ENCODE results near the gene PDGFC.

Gene PDGFC

DNA sequence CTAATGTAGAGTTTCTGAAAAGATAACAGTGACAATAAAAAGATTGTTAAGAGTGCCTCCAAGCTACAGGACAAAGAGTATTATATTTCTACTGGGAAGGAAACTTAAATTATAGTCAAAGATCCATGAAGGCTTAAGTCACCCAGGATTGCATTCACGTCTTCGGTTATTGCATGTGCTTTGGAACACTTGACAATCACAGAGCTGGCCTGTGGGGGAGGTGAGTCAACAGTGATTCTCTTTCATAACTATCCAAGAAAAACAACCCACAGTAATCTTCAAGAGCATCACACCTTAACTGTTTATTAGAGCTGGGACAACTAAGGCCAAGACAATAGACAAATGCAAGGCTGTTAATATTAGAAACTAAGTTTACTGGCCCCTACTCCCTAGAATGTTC, 40.3 kb downstream of the PDGFC start:
- Mint-ChIP-seq H3K36me3 (no peaks in the 10 kb centered on the region), H3K4me3 (no peak overlapping the region), H3K4me1 (no peaks in the 10 kb centered on the region), H3K27ac (no peak overlapping the region), H3K9me3 (peaks cover 5% of the 10 kb centered on the region), H3K27me3 (no peaks in the 10 kb centered on the region)
- no peak for ATAC-seq (ENCODE audit: low read depth)
- no peak for DNase-seq (ENCODE audit: low spot score in 2 of 2)

DNA sequence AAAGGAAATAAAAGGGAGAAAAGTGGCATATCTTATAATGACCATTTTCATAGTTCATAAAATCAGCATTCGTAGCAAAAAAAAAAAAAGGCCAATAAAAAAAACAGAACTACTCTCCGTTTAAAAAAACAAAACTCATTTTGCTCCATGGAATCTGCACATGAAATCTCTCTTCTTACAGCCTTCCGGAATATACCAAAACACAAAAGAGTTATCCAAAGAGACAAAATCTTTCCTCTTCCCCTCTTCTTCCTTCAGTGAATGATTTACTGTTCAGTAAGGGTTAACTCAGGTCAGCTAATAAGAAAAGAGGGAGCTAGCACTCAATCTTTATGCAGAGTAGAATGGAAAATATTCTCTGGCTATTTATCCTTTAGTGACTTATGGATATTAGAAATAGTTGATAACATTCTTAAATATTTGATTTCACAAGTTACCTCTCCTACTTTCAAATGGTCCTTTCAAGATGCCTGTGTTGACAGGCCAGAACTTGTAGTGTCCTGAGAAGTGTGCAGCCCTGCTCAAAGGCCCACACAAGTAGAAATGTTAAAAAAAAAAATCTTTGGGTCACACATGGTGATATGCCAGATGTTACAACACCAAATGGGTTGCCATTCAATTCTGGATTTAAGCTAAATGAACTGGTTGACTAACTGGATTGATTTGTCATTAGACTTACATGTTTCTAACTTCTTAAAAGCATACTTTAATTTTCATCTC, 42.1 kb downstream of the PDGFC start:
- no peak overlapping the region for H3K27ac Mint-ChIP-seq
- no peak overlapping the region for H3K4me3 Mint-ChIP-seq
- H3K9me3 Mint-ChIP-seq, result peaks cover 10% of the 10 kb centered on the region
- H3K27me3 Mint-ChIP-seq, result no peaks in the 10 kb centered on the region
- DNase-seq (ENCODE audit: low spot score in 2 of 2) (no peak), ATAC-seq (ENCODE audit: low read depth) (no peak)
- no peaks in the 10 kb centered on the region for H3K36me3 Mint-ChIP-seq
- no peaks in the 10 kb centered on the region for H3K4me1 Mint-ChIP-seq

DNA sequence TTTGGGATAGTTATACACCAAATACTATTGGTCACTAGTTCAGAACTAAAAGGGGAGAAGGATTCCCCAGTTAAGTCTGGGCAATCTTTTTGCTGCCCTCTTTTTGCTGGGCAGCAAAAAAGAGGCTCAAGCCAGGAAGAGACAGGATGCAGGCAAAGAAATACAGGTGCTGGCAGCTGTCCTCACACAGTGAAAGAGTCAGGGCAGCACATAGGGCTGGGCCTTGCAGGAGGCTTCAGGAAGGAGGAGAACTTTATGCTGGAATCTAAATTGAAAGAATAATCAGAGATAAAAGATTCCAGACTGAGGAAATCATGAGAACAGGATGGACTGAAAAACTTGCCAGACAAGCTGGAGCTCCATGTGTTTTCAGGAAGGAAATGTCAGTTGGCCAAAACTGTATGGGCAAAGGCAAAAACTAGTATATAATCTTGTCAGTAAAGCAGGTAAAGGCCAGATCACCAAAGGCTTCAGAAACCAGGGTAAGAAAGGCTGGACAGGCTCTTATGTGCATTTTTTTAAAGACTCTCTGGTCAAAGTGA, 46.8 kb downstream of the PDGFC start:
- no peak for DNase-seq (ENCODE audit: low spot score in 2 of 2)
- no peak for ATAC-seq (ENCODE audit: low read depth)
- Mint-ChIP-seq H3K27me3 (no peaks in the 10 kb centered on the region), H3K4me3 (no peak overlapping the region), H3K4me1 (no peaks in the 10 kb centered on the region), H3K9me3 (peaks cover 15% of the 10 kb centered on the region), H3K27ac (no peak overlapping the region), H3K36me3 (no peaks in the 10 kb centered on the region)

- ATAC-seq (ENCODE audit: low read depth) (no peak), DNase-seq (ENCODE audit: low spot score in 2 of 2) (no peak)
- Mint-ChIP-seq H3K27me3 (no peaks in the 10 kb centered on the region), H3K4me1 (no peaks in the 10 kb centered on the region), H3K9me3 (peaks cover 15% of the 10 kb centered on the region), H3K4me3 (no peak overlapping the region), H3K27ac (no peak overlapping the region), H3K36me3 (no peaks in the 10 kb centered on the region)
Measured at GRCh38 chr4:156923525-156923924, 48.1 kb downstream of the PDGFC start.

DNA sequence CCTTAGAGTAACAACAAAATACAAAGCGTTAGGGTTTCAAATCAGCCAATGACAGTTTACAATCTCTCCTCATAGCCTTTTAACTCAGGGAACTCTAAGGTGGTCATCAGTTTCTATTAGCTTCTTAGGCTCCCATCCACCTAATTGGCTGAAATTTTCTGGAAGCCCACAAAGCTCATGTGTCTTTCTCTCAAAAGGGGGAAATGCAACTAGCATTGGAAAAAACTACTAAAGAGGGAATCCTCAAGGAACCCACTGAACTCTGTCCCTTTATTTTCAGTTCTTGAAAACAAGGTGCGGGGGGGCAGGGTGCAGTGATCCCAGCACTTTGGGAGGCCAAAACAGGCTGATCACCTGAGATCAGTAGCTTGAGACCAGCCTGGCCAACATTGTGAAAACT, 56.4 kb downstream of the PDGFC start:
- Mint-ChIP-seq H3K27ac (no peak overlapping the region), H3K4me1 (no peaks in the 10 kb centered on the region), H3K27me3 (no peaks in the 10 kb centered on the region), H3K9me3 (peaks cover 2% of the 10 kb centered on the region), H3K36me3 (no peaks in the 10 kb centered on the region), H3K4me3 (no peak overlapping the region)
- DNase-seq (ENCODE audit: low spot score in 2 of 2) (no peak), ATAC-seq (ENCODE audit: low read depth) (no peak)

GRCh38 chr4:156913234-156913633, 58.4 kb downstream of the PDGFC start:
- Mint-ChIP-seq H3K4me1 (no peaks in the 10 kb centered on the region), H3K36me3 (no peaks in the 10 kb centered on the region), H3K4me3 (no peak overlapping the region), H3K27me3 (no peaks in the 10 kb centered on the region), H3K9me3 (no peaks in the 10 kb centered on the region), H3K27ac (no peak overlapping the region)
- ATAC-seq (ENCODE audit: low read depth), result no peak
- no peak for DNase-seq (ENCODE audit: low spot score in 2 of 2)

DNA sequence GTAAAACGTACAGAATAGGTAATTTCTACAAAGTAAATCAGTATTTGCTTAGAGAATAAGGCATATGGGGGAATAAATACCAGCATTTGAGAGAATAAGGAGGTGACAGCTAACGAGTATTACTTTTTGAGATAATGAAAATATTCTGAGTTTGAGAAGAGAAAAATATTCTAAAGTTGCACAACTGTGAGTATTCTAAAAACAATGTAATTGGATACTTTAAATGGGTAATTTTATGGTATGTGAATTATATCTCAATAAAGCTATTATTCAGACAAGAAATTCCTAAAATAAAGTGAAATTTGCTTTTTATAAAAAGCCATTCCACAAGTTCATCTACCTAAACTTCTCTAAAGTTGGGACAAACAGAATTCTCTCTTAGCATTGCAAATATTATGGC, 62.6 kb downstream of the PDGFC start:
- DNase-seq (ENCODE audit: low spot score in 2 of 2) (no peak), ATAC-seq (ENCODE audit: low read depth) (no peak)
- H3K36me3 Mint-ChIP-seq, result no peaks in the 10 kb centered on the region
- H3K27ac Mint-ChIP-seq, result no peak overlapping the region
- H3K9me3 Mint-ChIP-seq, result no peaks in the 10 kb centered on the region
- H3K4me3 Mint-ChIP-seq, result no peak overlapping the region
- no peaks in the 10 kb centered on the region for H3K27me3 Mint-ChIP-seq
- no peaks in the 10 kb centered on the region for H3K4me1 Mint-ChIP-seq

GRCh38 chr4:156906325-156906724, 65.3 kb downstream of the PDGFC start:
- no peaks in the 10 kb centered on the region for H3K36me3 Mint-ChIP-seq
- H3K4me1 Mint-ChIP-seq, result no peaks in the 10 kb centered on the region
- peaks cover under 1% of the 10 kb centered on the region for H3K9me3 Mint-ChIP-seq
- H3K4me3 Mint-ChIP-seq, result no peak overlapping the region
- ATAC-seq (ENCODE audit: low read depth), result no peak
- no peak overlapping the region for H3K27ac Mint-ChIP-seq
- DNase-seq (ENCODE audit: low spot score in 2 of 2), result no peak
- no peaks in the 10 kb centered on the region for H3K27me3 Mint-ChIP-seq

- peaks cover 6% of the 10 kb centered on the region for H3K9me3 Mint-ChIP-seq
- H3K27me3 Mint-ChIP-seq, result no peaks in the 10 kb centered on the region
- DNase-seq (ENCODE audit: low spot score in 2 of 2) (no peak), ATAC-seq (ENCODE audit: low read depth) (no peak)
- H3K4me1 Mint-ChIP-seq, result no peaks in the 10 kb centered on the region
- no peak overlapping the region for H3K27ac Mint-ChIP-seq
- no peaks in the 10 kb centered on the region for H3K36me3 Mint-ChIP-seq
- no peak overlapping the region for H3K4me3 Mint-ChIP-seq
Measured at GRCh38 chr4:156901871-156902270, 69.7 kb downstream of the PDGFC start.

DNA sequence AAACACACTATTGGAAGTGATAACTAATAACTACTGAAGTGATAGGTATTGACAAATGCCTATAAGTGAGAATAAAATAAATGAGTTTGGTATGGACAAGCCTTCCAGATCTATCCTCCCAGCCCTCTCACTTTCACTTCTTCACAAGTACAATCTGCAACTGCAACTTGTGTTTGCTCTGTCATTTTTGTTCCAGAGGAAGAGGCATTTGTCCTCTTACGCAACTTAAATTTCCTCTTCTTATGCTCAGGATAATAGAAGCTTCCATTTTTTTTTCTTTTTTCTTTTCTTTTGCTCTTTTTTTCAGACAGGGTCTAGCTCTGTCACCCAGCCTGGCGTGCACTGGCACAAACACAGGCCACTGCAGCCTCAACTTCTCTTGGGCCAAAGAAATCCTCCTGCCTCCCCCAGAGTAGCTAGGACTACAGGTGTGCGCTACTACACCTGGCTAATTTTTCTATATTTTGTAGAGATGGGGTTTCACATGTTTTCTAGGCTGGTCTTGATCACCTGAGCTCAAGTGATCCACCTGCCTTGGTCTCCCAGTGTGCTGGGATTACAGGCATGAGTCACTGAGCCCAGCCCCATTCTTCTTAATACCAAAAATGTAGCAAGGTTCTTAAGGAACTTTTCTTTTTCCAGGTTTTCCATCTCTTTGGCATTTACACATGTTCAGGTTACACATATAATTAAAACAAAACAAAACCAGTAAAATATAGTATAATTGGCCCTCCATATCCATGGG, 73.1 kb downstream of the PDGFC start:
- no peaks in the 10 kb centered on the region for H3K36me3 Mint-ChIP-seq
- no peak for ATAC-seq (ENCODE audit: low read depth)
- peaks cover 7% of the 10 kb centered on the region for H3K9me3 Mint-ChIP-seq
- H3K4me3 Mint-ChIP-seq, result no peak overlapping the region
- no peak overlapping the region for H3K27ac Mint-ChIP-seq
- no peak for DNase-seq (ENCODE audit: low spot score in 2 of 2)
- no peaks in the 10 kb centered on the region for H3K27me3 Mint-ChIP-seq
- H3K4me1 Mint-ChIP-seq, result no peaks in the 10 kb centered on the region

DNA sequence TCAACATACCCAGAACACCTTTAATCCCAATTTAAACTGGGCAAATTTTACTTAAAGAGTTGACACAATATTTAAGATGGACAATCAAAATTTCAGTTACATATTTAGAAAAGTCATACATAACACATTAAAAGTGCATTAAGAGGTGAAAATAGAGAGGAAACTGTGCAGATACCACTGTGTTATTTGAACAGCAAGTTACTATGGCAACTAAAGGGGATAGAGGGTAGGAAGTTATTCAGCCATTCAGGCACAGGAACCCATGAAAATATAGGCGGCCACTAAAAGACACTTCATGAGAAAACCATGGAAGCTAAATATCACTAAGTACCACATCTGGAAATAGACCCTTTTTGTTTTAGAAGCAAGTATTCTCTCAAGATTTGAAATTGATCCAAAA, 75.1 kb downstream of the PDGFC start:
- no peak for ATAC-seq (ENCODE audit: low read depth)
- H3K4me1 Mint-ChIP-seq, result no peaks in the 10 kb centered on the region
- H3K9me3 Mint-ChIP-seq, result peaks cover 7% of the 10 kb centered on the region
- no peaks in the 10 kb centered on the region for H3K36me3 Mint-ChIP-seq
- no peak for DNase-seq (ENCODE audit: low spot score in 2 of 2)
- no peak overlapping the region for H3K27ac Mint-ChIP-seq
- no peaks in the 10 kb centered on the region for H3K27me3 Mint-ChIP-seq
- no peak overlapping the region for H3K4me3 Mint-ChIP-seq

GRCh38 chr4:156894234-156894633, 77.4 kb downstream of the PDGFC start:
- ATAC-seq (ENCODE audit: low read depth) (no peak), DNase-seq (ENCODE audit: low spot score in 2 of 2) (no peak)
- H3K36me3 Mint-ChIP-seq, result no peaks in the 10 kb centered on the region
- H3K9me3 Mint-ChIP-seq, result peaks cover 1% of the 10 kb centered on the region
- no peak overlapping the region for H3K27ac Mint-ChIP-seq
- no peaks in the 10 kb centered on the region for H3K4me1 Mint-ChIP-seq
- no peak overlapping the region for H3K4me3 Mint-ChIP-seq
- H3K27me3 Mint-ChIP-seq, result no peaks in the 10 kb centered on the region

DNA sequence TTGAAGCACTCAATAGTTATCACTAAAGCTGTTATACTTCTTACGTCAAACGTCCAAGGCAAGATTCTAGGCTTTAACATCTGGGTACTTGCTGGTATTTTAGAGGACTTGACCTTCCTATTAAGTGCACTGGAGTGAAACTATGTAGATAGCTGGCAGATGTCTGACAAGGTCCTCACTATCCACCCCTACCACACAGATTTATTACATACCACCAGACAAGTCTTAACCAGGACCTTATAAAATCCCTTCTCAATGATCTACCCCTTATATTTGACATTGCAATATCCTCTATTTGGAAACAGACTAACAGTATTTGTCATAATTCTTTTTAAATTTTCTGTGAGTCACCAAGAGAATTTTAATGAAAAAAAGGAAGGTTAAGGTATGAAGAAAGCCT, 78.8 kb downstream of the PDGFC start:
- DNase-seq (ENCODE audit: low spot score in 2 of 2) (no peak), ATAC-seq (ENCODE audit: low read depth) (no peak)
- Mint-ChIP-seq H3K27me3 (no peaks in the 10 kb centered on the region), H3K4me3 (no peak overlapping the region), H3K27ac (no peak overlapping the region), H3K9me3 (peaks cover 1% of the 10 kb centered on the region), H3K4me1 (no peaks in the 10 kb centered on the region), H3K36me3 (no peaks in the 10 kb centered on the region)

DNA sequence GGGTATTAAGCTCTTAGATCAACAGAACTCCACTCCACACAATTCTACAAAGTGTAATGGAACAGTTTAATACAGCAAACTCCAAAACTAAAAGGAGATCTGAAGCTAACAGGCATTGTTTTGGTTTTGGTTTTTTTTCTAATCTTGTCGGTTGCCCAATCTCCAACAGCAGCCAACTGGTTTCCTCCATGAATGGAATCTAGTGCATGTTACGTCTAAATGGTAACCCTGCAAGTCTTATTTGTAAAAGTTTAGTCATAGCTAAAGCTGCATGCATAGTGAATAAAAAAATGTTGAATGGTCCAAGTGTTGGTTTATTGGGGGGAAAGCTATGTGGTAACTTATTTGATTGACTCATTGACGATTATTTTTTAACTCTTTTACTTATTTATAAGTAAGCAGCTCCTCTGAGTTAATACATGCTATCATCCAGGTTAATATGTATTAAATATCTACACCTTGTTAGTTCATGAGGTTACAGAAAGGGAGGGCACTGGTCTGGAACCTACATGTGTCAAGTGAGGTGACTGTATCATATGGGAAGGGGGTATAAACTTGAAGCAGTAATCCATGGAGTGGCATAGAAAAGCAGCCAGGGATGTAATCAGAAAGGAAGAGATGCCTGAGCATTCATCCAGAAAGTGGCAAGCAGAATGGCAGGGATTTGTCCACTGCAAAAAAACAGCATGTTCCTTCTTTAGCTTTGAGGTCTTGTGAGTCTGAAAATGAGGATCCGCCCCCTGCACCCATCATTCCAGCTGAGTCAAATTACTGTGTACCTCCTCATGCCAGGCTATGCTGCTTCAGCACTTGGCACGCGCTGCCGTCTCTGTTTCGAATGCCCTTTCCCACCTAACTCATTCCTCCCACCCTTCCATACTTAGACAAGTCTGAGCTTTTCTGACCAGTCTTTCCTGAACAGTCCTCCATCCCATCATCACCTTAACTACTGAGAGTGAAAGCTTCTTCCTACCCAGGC, 81.7 kb downstream of the PDGFC start:
- H3K36me3 Mint-ChIP-seq, result no peaks in the 10 kb centered on the region
- peaks cover 1% of the 10 kb centered on the region for H3K9me3 Mint-ChIP-seq
- ATAC-seq (ENCODE audit: low read depth), result no peak
- H3K4me3 Mint-ChIP-seq, result no peak overlapping the region
- no peak overlapping the region for H3K27ac Mint-ChIP-seq
- H3K27me3 Mint-ChIP-seq, result no peaks in the 10 kb centered on the region
- H3K4me1 Mint-ChIP-seq, result no peaks in the 10 kb centered on the region
- no peak for DNase-seq (ENCODE audit: low spot score in 2 of 2)
